ENCODE data around the gene CTAG1B.

- TF ChIP-seq CTCF (IDR thresholded peaks at IDR 0.05): no peak
- TF ChIP-seq POLR2A (IDR thresholded peaks at IDR 0.05): no peak
Observed at GRCh38 chrX:154654925-154655324, 35.8 kb upstream of the CTAG1B start.
